Transverse colon (tissue), 4 donors: ENCODE results near the gene CXXC4. TPM values are rescaled to one million over a fixed set of nuclear protein-coding genes. Genes with fewer than 3 reads are reported as not detected.
A peak's percentile ranks its signal among the peaks of the same experiment; 100 is the strongest.

Source experiments
- DNase-seq: peaks from one replicate; pipeline ENCODE4 v3.0.0-alpha.2; 2019
- H3K27ac ChIP-seq, 4 donors: fragments of 200-600 bp; sonication (generic); 2 replicates each; pipeline ENCODE4 v1.5.1; 2016 to 2018; ENCODE audit warnings: inconsistent platforms in 4 of 4
- H3K27me3 ChIP-seq: fragments of 200-600 bp; sonication (generic); 2 replicates; pipeline ENCODE4 v1.5.1; 2017; ENCODE audit warnings: inconsistent platforms
- H3K36me3 ChIP-seq, 4 donors: fragments of 200-600 bp; sonication (generic); 2 replicates each; pipeline ENCODE4 v1.5.1; 2017 to 2019; ENCODE audit warnings: inconsistent platforms in 4 of 4
- H3K4me1 ChIP-seq, 4 donors: fragments of 200-600 bp; sonication (generic); 2 replicates each; pipeline ENCODE4 v1.5.1; 2017 to 2020; ENCODE audit warnings: inconsistent platforms in 4 of 4
- H3K4me3 ChIP-seq, 4 donors: fragments of 200-600 bp; sonication (generic); 1 replicate in 1 of 4; 2 replicates in 3 of 4; pipeline versions ENCODE4 v1.5.1 to v1.6.1; 2017 to 2019; ENCODE audit warnings: inconsistent platforms in 4 of 4
- H3K9me3 ChIP-seq, 2 donors: fragments of 200-600 bp; sonication (generic); 2 replicates each; pipeline ENCODE4 v1.5.1; 2017 to 2019; ENCODE audit warnings: inconsistent platforms in 2 of 2
- CTCF ChIP-seq, 5 experiments: fragments of 200-600 bp in 3 of 5; fragments of 450-650 bp in 2 of 5; sonication (generic) in 3 of 5; IDR thresholded peaks; 1 replicate in 2 of 5; 2 replicates in 3 of 5; pipeline ENCODE4 v1.5.1; 2016 to 2017; ENCODE audit warnings: antibody characterized with exemption in 5 of 5, inconsistent platforms in 3 of 5, mild to moderate bottlenecking in 2 of 5, moderate library complexity in 1 of 5
- EP300 ChIP-seq: sonication (generic); formaldehyde crosslinking; IDR thresholded peaks from one replicate; pipeline ENCODE4 v1.6.1; 2017; ENCODE audit warnings: antibody characterized with exemption, low read depth
- POLR2A ChIP-seq: fragments of 450-650 bp; IDR thresholded peaks from one replicate; pipeline ENCODE4 v1.6.1; 2016; ENCODE audit warnings: antibody characterized with exemption, mild to moderate bottlenecking, moderate library complexity
- POLR2AphosphoS5 ChIP-seq, 3 donors: sonication (generic); formaldehyde crosslinking; IDR thresholded peaks; one replicate each; pipeline ENCODE4 v1.6.1; 2016; ENCODE audit warnings: antibody characterized with exemption in 3 of 3
- WGBS, 2 donors: methylation state at CpG; one replicate each; pipeline ENCODE4 v1.1.5; 2018; ENCODE audit warnings: low coverage in 1 of 2; 5-methylcytosine and 5-hydroxymethylcytosine counted together
- in situ Hi-C, 4 donors: fragments of 200-750 bp; cut with MboI; loops; one replicate each; pipeline versions ENCODE4 v1.15.0 to v1.15.1; 2017; ENCODE audit warnings: low sequenced_read_pairs in 3 of 4, low pct_ligation_motif_present in 1 of 4, low pct_unique_long_range_greater_than_20kb in 1 of 4
- intact Hi-C: fragments of 100-400 bp; cut with DNase I; formaldehyde crosslinking; loops from one replicate; pipeline ENCODE4 v1.15.1; 2023; ENCODE audit warnings: low total_unique reads
- total RNA-seq, 4 donors: library from RNA; depleted of rRNA; stranded (reverse); fragments of >200 nt; gene quantifications; one replicate each; pipeline ENCODE4 v1.1.0, GENCODE V29; 2016

The CXXC4 gene
- total RNA-seq, 4 donors from 2014 or later = 0.96 to 1.7 TPM; not detected in 2

GRCh38 chr4:104500442-104500841 lies 5.7 kb upstream of the CXXC4 start:
- in situ Hi-C loops = no loop called here
- Histone ChIP-seq H3K9me3 (no peaks in the 10 kb centered on the region), H3K4me1 (peaks cover 0 to 24% (median 5%) of the 10 kb centered on the region in 4 donors), H3K27me3 (no peaks in the 10 kb centered on the region), H3K27ac (peak overlapping the region in 2 of 4 donors; percentile 5 to 42), H3K36me3 (no peaks in the 10 kb centered on the region), H3K4me3 (no peak overlapping the region)
- TF ChIP-seq EP300 (no peak), POLR2A (no peak), POLR2AphosphoS5 (IDR thresholded peaks at IDR 0.05) (no peak), CTCF (IDR thresholded peaks at IDR 0.05) (no peak)
- WGBS, 2 donors = 54 to 56% methylated on average over 2 to 5 of the region's 5 CpGs
- DNase-seq = peak; percentile 19
- intact Hi-C loops = no loop called here

GRCh38 chr4:104494185-104494584 lies 509 bp downstream of the CXXC4 start:
- Histone ChIP-seq H3K9me3 (no peaks in the 10 kb centered on the region), H3K4me3 (peak overlapping the region in 3 of 4 donors; percentile 38 to 64 (median 44)), H3K36me3 (no peaks in the 10 kb centered on the region), H3K4me1 (peaks cover 5 to 42% (median 13%) of the 10 kb centered on the region in 4 donors), H3K27ac (peak overlapping the region; percentile 83 to 89 (median 86)), H3K27me3 (peaks cover 3% of the 10 kb centered on the region)
- DNase-seq = no peak
- in situ Hi-C loops (no loop called here), intact Hi-C loops (no loop called here)
- 14 to 18% methylated on average over 5 of the region's 5 CpGs for WGBS, 2 donors
- no peak for TF ChIP-seq EP300
- no peak for TF ChIP-seq POLR2A
- TF ChIP-seq POLR2AphosphoS5 (IDR thresholded peaks at IDR 0.05) = no peak
- TF ChIP-seq CTCF (IDR thresholded peaks at IDR 0.05) = no peak

GRCh38 chr4:104493081-104493831 lies 1.4 kb downstream of the CXXC4 start:
- Histone ChIP-seq H3K36me3 (no peaks in the 10 kb centered on the region), H3K27me3 (peaks cover 3% of the 10 kb centered on the region), H3K4me3 (no peak overlapping the region), H3K27ac (peak overlapping the region; percentile 83 to 89 (median 86)), H3K4me1 (peaks cover 5 to 42% (median 13%) of the 10 kb centered on the region in 4 donors), H3K9me3 (no peaks in the 10 kb centered on the region)
- intact Hi-C loops (no loop called here), in situ Hi-C loops (no loop called here)
- TF ChIP-seq POLR2AphosphoS5 (IDR thresholded peaks at IDR 0.05) (no peak), POLR2A (no peak), EP300 (no peak), CTCF (IDR thresholded peaks at IDR 0.05) (no peak)
- DNase-seq = no peak
- WGBS, 2 donors = 86 to 100% methylated on average over 2 to 3 of the region's 3 CpGs

GRCh38 chr4:104492183-104492771 lies 2.4 kb downstream of the CXXC4 start:
- DNase-seq = no peak

More at GRCh38 chr4:104492183-104492771, 2.4 kb downstream of the CXXC4 start:
- Histone ChIP-seq H3K4me1 (peaks cover 5 to 42% (median 13%) of the 10 kb centered on the region in 4 donors), H3K4me3 (peak overlapping the region in 3 of 4 donors; percentile 61 to 72 (median 63)), H3K36me3 (no peaks in the 10 kb centered on the region), H3K9me3 (no peaks in the 10 kb centered on the region), H3K27ac (peak overlapping the region; percentile 83 to 89 (median 86)), H3K27me3 (peaks cover 3% of the 10 kb centered on the region)
- intact Hi-C loops (no loop called here), in situ Hi-C loops (no loop called here)
- TF ChIP-seq CTCF (IDR thresholded peaks at IDR 0.05) (no peak), POLR2A (no peak), EP300 (no peak), POLR2AphosphoS5 (IDR thresholded peaks at IDR 0.05) (no peak)
- 4 to 5% methylated on average over 6 to 7 of the region's 7 CpGs for WGBS, 2 donors
